SH-SY5Y (cell line): ENCODE measurements around the gene GNG11.

Source experiments
- GATA2 ChIP-seq: IDR thresholded peaks from 2 replicates; pipeline ENCODE4 v1.6.1; 2011; ENCODE audit warnings: mild to moderate bottlenecking, low read depth, low read length
- GATA3 ChIP-seq: IDR thresholded peaks from 2 replicates; pipeline ENCODE4 v1.6.1; 2011; ENCODE audit warnings: low read depth, mild to moderate bottlenecking, low read length, moderate library complexity

Gene GNG11

GRCh38 chr7:93895859-93896600 lies 25.5 kb upstream of the GNG11 start:
- TF ChIP-seq GATA3 (no peak), GATA2 (no peak)

GRCh38 chr7:93897680-93898079 lies 23.9 kb upstream of the GNG11 start:
- no peak for TF ChIP-seq GATA3
- TF ChIP-seq GATA2 = no peak

GRCh38 chr7:93902777-93903423 lies 18.6 kb upstream of the GNG11 start:
- TF ChIP-seq GATA2 (no peak), GATA3 (no peak)

- no peak for TF ChIP-seq GATA2
- no peak for TF ChIP-seq GATA3
These were observed 15.3 kb upstream of the GNG11 start, which contains the start of gene GNGT1 for GRCh38 chr7:93906267-93906666. GNGT1 (plus strand) TSS chr7:93906567; CDS start chr7:93906747, 180 bp downstream.

- TF ChIP-seq GATA2 (no peak), GATA3 (no peak)
These were observed 11.2 kb upstream of the GNG11 start for GRCh38 chr7:93910076-93910994.

GRCh38 chr7:93913197-93913596 lies 8.3 kb upstream of the GNG11 start:
- TF ChIP-seq GATA2 (no peak), GATA3 (no peak)

GRCh38 chr7:93914581-93915066 lies 6.9 kb upstream of the GNG11 start:
- no peak for TF ChIP-seq GATA3
- no peak for TF ChIP-seq GATA2

- TF ChIP-seq GATA2 (no peak), GATA3 (no peak)
These were observed 896 bp upstream of the GNG11 start for GRCh38 chr7:93920496-93921182.

GRCh38 chr7:93921186-93921585 lies 349 bp upstream of the GNG11 start:
- TF ChIP-seq GATA2 (no peak), GATA3 (no peak)

- TF ChIP-seq GATA3 (no peak), GATA2 (no peak)
These were observed 1.8 kb downstream of the GNG11 start for GRCh38 chr7:93923296-93923695.

- no peak for TF ChIP-seq GATA3
- TF ChIP-seq GATA2 = no peak
These were observed 2.4 kb downstream of the GNG11 start for GRCh38 chr7:93923942-93924341.

GRCh38 chr7:93926800-93927199 lies 5.3 kb downstream of the GNG11 start:
- TF ChIP-seq GATA2 = no peak
- no peak for TF ChIP-seq GATA3

GRCh38 chr7:93927585-93927984 lies 6.0 kb downstream of the GNG11 start:
- TF ChIP-seq GATA2 (no peak), GATA3 (no peak)

- no peak for TF ChIP-seq GATA2
- TF ChIP-seq GATA3 = no peak
These were observed 10.1 kb downstream of the GNG11 start for GRCh38 chr7:93931655-93932054.
